NCI-H226 (cell line): Measurements from ENCODE around the gene KRTAP10-7.
"Not testable (repeated sequence)": the region's sequence is repeated elsewhere in the genome, so short reads cannot be mapped to it uniquely, and the experiment has no call there.

ENCODE experiments used
- DNase-seq: peaks from one replicate; pipeline ENCODE4 v3.0.0-alpha.2; 2015

The KRTAP10-7 gene

DNA sequence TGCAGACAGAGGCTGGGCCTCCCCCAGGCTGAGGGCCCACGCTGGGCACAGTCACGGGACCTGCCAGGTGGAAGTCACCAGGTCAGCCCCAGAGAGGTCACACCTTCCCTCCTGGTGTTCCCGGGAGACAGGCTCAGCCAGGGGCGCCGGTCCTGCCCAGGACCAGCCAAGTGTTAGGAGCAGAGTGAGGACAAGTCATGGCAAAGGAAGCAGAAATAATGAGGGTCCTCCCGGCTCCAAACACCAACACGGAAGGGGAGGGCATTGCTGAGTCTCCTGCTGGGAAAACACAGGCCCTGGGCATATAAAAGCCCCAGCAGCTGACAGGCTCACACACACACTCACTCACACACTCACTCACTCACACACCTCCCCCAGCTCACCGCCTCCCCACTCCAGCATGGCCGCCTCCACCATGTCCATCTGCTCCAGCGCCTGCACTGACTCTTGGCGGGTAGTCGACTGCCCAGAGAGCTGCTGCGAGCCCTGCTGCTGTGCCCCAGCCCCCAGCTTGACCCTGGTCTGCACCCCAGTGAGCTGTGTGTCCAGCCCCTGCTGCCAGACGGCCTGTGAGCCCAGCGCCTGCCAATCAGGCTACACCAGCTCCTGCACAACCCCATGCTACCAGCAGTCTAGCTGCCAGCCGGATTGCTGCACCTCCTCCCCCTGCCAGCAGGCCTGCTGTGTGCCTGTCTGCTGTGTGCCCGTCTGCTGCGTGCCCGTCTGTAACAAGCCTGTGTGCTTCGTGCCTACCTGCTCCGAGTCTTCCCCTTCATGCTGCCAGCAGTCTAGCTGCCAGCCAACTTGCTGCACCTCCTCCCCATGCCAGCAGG lies 36.8 kb downstream of the KRTAP10-7 start, which contains the start of gene KRTAP10-10:
Gene KRTAP10-10 (plus strand): TSS at position 339 of the 833 bp plus-strand sequence. CDS start 62 bp downstream, at position 401.
- DNase-seq = no peak

- DNase-seq = not testable (repeated sequence)
Measured at GRCh38 chr21:44637851-44638348, 37.5 kb downstream of the KRTAP10-7 start.

- not testable (repeated sequence) for DNase-seq
Measured at GRCh38 chr21:44638506-44639330, 38.3 kb downstream of the KRTAP10-7 start.

- DNase-seq = no peak
Measured at GRCh38 chr21:44639331-44639655, 38.9 kb downstream of the KRTAP10-7 start.

GRCh38 chr21:44640761-44641160 lies 40.4 kb downstream of the KRTAP10-7 start:
- no peak for DNase-seq

DNA sequence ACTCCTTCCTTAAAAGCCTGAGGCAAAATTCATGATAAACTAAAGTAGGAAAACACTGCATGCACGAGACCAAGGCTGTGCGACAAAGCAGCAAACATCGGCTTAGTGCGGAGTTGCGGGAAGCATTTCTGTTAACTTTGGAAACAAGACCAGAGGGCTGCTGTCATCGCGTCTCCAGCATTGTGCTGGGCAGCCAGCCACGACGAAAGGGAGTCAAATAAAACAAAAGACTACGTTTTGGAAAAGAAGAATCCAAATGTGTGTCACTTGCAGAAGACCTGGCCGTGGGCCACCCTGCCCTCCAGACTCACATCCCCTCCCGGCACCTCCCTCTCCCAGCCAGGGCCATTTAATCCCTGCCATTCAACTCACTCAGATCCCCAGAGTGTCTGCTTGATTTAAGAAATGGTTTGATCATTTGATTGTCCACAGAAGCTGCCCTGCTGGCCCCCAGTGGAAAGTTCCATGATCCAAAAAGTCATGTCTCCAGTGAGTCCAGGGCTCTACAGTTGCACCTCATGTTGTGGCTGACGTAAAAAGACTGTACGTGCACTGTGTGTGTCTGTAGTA lies 43.4 kb downstream of the KRTAP10-7 start:
- no peak for DNase-seq

GRCh38 chr21:44644878-44645277 lies 44.5 kb downstream of the KRTAP10-7 start:
- no peak for DNase-seq

DNA sequence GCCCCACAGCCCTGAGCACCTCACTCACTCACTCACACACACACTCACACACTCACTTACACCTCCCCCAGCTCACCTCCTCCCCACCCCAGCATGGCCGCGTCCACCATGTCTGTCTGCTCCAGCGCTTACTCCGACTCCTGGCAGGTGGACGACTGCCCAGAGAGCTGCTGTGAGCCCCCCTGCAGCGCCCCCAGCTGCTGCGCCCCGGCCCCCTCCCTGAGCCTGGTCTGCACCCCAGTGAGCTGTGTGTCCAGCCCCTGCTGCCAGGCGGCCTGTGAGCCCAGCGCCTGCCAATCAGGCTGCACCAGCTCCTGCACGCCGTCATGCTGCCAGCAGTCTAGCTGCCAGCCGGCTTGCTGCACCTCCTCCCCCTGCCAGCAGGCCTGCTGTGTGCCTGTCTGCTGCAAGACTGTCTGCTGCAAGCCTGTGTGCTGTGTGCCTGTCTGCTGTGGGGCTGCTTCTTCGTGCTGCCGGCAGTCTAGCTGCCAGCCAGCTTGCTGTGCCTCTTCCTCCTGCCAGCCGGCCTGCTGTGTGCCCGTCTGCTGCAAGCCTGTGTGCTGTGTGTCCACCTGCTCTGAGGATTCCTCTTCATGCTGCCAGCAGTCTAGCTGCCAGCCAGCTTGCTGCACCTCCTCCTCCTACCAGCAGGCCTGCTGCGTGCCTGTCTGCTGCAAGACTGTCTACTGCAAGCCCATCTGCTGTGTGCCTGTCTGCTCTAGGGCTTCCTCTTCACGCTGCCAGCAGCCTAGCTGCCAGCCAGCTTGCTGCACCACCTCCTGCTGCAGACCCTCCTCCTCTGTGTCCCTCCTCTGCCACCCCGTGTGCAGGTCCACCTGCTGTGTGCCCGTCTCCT lies 46.2 kb downstream of the KRTAP10-7 start, which contains the start of gene KRTAP10-11:
Gene KRTAP10-11 (plus strand): TSS at position 49 of the 856 bp plus-strand sequence. CDS start 45 bp downstream, at position 94.
- not testable (repeated sequence) for DNase-seq

DNA sequence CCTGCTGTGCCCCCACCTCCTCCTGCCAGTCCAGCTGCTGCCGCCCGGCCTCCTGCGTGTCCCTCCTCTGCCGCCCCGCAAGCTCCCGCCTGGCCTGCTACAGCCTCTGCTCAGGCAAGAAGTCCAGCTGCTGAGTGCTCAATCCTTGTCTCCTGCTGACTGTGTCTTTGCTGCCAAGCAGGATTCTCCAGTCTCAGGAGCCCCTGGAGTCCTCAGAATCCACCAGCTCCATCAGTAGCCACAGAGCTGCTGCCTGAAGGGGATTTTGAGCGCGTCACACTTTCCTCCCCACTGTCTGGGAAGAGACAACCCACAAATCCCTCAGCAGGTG lies 46.8 kb downstream of the KRTAP10-7 start:
- DNase-seq = no peak

GRCh38 chr21:44648557-44649311 lies 48.3 kb downstream of the KRTAP10-7 start:
- no peak for DNase-seq

DNA sequence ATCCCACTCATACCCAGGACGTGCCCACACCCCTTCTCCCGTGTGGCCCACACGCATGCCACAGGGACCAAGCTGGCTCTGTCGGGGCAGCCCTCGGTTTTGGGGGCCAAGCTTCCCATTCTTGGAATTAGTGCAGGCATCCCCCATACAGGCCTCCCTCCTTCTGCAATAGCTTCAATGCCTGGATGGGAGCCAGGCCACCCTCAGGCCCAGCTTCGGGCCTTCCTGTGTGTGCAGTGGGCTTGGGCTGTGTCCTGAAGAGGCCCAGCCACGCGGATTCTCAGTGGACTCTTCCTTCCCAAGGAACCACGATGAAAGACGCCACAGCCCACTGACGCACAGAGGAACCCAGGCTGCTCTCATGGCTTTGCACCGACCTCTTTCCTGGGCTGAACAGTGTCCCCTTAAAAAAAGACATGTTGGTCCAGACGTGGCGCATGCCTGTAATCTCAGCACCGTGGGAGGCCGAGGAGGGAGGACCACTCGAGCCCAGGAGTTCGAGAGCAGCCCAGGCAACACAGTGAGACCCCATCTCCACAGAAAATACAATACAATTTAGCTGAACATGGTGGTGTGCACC lies 49.2 kb downstream of the KRTAP10-7 start:
- DNase-seq = no peak

DNA sequence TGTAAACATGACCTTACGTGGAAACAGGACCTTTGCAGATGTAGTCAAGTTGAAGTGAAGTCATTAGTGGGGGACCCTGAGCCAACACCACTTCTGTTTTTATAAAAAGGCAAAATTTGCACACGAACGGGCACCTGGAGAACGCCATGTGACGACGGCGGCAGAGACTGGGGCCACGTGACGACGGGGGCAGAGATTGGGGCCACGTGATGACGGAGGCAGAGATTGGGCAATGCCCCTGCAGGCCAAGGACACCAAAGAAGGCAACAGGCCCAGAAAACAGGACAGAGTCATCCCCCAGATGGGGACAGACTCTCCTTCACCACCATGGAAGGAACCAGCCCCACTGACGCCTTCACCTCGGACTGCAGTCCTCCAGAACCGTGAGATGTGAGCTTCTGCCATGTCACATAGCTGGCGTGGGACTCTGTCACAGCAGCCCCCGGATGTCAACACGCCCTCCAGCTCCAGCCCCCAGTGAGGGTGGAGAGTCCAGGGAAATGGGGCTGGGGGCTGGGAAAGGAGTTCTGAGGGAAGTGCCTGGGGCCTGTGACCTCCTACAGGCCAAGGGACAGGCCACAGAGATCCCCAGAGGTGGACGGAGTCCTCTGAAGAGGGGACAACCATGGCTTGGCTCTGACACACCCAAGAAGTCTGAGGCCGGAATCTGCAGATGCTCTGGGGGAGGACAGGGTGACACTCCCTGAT lies 50.0 kb downstream of the KRTAP10-7 start:
- DNase-seq = no peak

DNA sequence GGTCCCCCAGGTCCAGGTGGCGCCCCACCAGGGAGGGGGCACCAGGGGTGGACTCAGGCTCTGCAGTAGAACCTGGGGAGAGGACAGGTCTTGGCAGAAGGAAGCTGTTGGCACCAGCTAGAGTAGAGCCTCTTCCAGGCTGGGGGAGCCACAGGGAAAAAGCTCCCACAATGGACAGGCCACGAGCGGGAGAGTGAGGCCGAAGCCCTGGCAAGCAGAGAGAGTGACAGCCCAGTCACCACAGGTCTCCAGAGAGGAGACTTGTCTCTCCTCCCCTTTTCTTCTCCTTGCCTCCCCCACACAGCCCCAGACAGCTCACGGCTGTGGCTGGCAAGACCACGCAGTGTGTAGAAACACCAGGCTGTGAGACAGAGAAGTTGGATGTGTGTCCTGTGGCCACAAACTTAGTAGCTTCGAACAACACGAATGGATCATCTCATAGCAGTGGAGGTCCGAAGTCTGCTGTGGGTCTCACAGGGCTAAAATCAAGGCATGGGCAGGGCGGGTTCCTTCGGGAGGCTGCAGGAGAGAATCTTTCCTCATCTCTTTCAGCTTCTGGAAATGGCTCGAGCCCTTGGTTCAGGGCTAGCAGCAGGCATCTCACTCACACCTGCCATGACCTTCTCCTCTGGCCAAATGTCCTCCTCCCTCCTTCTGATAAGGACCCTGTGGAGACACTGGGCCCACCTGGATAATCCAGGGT lies 50.7 kb downstream of the KRTAP10-7 start:
- no peak for DNase-seq
